NCI-H2081 treated with DMSO at 0.1 percent for 48 hours (cell line): ENCODE measurements around the gene GNE.
"Not testable (repeated sequence)": the region's sequence is repeated elsewhere in the genome, so short reads cannot be mapped to it uniquely, and the experiment has no call there.

Experiments used
- DNase-seq: peaks from one replicate; lab custom pipeline; 2025; lab: John Stamatoyannopoulos, UW

Gene GNE

GRCh38 chr9:36207546-36208012, 50.7 kb downstream of the GNE start:
- DNase-seq: no peak

- DNase-seq: no peak
Measured at GRCh38 chr9:36207016-36207415, 51.2 kb downstream of the GNE start.

GRCh38 chr9:36204906-36205547, 53.2 kb downstream of the GNE start:
- no peak for DNase-seq

GRCh38 chr9:36194326-36195000, 63.8 kb downstream of the GNE start:
- no peak for DNase-seq

GRCh38 chr9:36193023-36193422, 65.2 kb downstream of the GNE start:
- DNase-seq: no peak

DNA sequence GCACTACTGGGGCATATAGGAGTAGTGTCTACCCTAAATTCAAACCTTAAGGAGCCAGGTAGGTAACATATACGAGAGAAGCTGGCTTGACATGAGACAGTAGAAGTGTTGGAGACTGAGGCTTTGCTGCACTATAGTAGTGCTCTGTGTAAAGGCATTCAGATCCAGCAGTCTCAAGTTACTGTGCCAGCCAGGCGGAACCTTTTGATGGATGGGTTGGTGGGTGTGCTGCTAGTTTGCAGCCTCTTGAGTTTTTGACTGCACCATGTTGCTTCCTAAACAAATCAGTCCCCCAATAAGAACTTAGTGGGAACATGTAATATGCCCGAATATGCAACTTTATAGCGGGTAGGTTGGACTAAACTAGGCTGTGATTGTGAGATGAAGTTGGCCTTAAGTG, 66.1 kb downstream of the GNE start:
- no peak for DNase-seq

DNA sequence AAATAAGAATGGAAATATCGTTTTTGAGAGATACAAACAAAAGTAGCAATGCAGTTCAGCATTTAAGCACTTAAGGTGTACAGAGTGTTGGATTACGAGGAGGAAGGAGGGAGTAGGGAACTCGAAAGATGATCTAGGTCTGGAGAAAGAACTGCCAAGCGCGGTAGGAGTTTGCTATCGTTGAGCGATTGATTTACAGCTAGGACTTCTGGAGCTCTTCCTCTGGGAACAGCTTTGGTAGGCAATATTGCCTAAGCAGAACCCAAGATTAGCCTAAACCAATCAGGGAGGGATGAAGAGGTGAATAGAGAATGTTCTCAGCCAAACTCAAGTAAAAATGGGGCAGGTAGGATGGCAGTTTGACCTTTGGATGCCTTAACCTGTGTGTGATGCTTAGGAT, 66.6 kb downstream of the GNE start:
- no peak for DNase-seq

DNA sequence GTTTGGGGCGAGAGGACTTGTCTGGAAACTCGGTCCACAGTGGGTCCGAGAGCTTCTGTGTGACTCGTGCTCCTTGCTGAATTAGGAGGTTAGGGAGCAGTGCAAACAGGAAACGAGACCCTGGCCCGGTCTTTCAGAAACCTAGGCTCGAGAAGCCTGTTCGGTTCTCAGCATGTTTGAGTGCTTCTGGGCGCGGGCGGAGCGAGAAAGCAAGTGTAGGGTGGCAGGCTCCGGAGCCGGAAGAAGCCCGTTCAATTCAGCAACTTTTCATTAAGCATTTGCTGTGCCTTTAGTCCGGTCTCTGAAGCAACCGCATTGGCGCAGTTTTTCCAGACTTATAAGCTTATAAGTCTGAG, 67.0 kb downstream of the GNE start:
- DNase-seq: no peak

GRCh38 chr9:36190388-36191289, 67.6 kb downstream of the GNE start, which contains the start of gene CLTA:
Gene CLTA (plus strand): TSS chr9:36190921. CDS start chr9:36191057, 136 bp downstream.
- peak; percentile 99 for DNase-seq

GRCh38 chr9:36189976-36190375, 68.3 kb downstream of the GNE start:
- DNase-seq: no peak

GRCh38 chr9:36188212-36188611, 70.0 kb downstream of the GNE start:
- DNase-seq: no peak

DNA sequence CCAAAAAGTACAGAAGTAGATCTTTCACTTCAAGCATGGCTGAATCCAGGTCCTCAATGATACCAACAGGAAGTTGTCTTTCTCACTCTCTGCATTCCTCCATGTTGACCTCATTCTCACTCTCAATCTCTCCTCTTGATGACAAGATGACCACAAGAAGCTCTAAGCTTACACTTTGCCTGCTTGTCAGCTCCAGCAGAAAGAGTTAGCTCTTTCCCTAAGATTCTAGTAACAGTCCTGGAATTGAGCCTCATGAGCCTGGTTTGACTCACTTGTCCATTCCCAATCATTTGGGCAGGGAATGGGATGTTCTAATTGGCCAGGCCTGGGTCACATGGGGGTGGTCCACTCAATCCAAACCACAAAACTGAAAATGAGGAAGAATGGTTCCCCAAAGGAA, 70.8 kb downstream of the GNE start:
- DNase-seq: no peak

- not testable (repeated sequence) for DNase-seq
Measured at GRCh38 chr9:36180243-36180642, 78.0 kb downstream of the GNE start.

GRCh38 chr9:36177571-36177970, 80.7 kb downstream of the GNE start:
- no peak for DNase-seq

- not testable (repeated sequence) for DNase-seq
Measured at GRCh38 chr9:36176496-36176895, 81.8 kb downstream of the GNE start.

GRCh38 chr9:36175209-36175608, 83.0 kb downstream of the GNE start:
- DNase-seq: not testable (repeated sequence)

GRCh38 chr9:36174731-36175130, 83.5 kb downstream of the GNE start:
- DNase-seq: no peak

GRCh38 chr9:36174271-36174670, 84.0 kb downstream of the GNE start:
- no peak for DNase-seq

DNA sequence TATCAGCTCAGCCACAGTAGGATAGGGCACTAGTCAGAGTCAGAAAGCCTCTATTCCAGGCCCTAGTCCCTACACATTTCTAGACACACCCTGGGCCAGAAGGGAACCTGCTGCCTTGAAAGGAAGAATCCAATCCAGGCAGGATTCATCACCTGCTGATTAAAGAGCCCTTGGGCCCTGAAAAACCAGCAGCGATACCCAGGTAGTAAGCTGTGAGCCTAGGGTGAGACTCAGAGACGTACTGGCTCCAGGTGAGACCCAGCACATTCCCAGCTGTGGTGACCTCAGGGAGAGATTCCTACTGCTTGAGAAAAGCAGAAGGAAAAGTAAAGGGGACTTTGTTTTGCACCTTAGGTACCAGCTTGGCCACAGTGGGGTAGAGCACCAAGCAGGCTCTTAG, 84.4 kb downstream of the GNE start:
- no peak for DNase-seq

DNA sequence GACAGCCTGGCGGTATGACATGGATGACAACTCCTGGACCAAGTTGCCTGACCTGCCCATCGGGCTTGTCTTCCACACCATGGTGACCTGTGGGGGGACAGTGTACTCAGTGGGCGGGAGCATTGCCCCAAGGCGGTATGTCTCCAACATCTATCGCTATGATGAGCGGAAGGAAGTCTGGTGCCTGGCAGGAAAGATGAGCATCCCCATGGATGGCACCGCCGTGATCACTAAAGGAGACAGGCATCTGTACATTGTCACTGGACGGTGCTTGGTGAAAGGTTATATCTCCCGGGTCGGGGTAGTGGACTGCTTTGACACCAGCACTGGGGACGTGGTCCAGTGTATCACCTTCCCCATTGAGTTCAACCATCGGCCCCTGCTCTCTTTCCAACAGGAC, 87.7 kb downstream of the GNE start:
- no peak for DNase-seq

DNA sequence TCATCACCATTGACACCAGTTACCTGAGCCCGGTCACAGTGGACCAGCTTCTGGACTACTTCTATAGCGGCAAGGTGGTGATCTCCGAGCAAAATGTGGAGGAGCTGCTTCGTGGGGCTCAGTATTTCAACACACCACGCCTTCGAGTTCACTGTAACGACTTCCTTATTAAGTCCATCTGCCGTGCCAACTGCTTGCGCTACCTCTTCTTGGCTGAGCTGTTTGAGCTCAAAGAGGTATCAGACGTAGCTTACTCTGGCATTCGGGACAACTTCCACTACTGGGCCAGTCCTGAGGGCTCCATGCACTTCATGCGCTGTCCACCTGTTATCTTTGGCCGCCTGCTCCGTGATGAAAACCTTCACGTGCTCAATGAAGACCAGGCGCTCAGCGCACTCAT, 88.5 kb downstream of the GNE start:
- no peak for DNase-seq

DNA sequence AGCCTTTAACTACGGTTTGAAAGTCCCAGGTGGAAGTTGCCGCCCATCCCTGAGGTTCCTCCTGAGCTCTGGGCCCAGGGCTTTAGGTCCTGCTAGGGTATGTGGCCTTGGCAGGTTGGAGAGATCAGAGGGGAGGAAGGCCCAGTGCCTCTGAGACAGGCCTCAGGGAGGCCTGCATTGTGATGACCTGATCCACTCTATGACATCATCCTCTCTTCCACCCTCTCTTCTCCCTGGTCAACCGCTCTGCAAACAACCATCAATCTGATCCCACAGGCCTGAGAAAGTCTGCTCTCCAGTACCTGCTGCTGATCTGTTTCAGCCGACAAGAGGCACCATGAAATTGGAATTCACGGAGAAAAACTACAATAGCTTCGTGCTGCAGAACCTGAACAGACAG, 89.1 kb downstream of the GNE start, which contains the start of gene CCIN:
Gene CCIN (plus strand): TSS at position 223 of the 400 bp plus-strand sequence. CDS start 115 bp downstream, at position 338.
- DNase-seq: no peak
